ENCODE measurements around the gene G6PC3.

Gene G6PC3

GRCh38 chr17:44121997-44122815 is 51.7 kb downstream of the G6PC3 start:
- DNase-seq (ENCODE audit: low read depth in 1 of 2, low spot score in 1 of 2): no peak

- no peak for DNase-seq (ENCODE audit: low read depth in 1 of 2, low spot score in 1 of 2)
These were observed 52.4 kb downstream of the G6PC3 start for GRCh38 chr17:44122816-44123355.

- DNase-seq (ENCODE audit: low read depth in 1 of 2, low spot score in 1 of 2): peak; percentile 91 to 93
These were observed 53.0 kb downstream of the G6PC3 start, which contains the start of gene HDAC5 for GRCh38 chr17:44123356-44124117. TSS of gene HDAC5 (minus strand) at chr17:44123641. CDS start at chr17:44117515, 6,126 bp downstream.

GRCh38 chr17:44124118-44124438 is 53.5 kb downstream of the G6PC3 start:
- no peak for DNase-seq (ENCODE audit: low read depth in 1 of 2, low spot score in 1 of 2)

All from activated T-helper 1 cell treated with anti-CD3 and anti-CD28 coated beads, Interleukin-2, amount 50 U/mL, for 16 hours (primary cell).